DOHH2 (cell line): ENCODE data around the gene C5orf58.

Source experiments
- H3F3A ChIP-seq: fragments of 200-600 bp; sonication (generic), shearing (Covaris generic); 2 replicates; pipeline ENCODE4 v1.6.0; 2016; ENCODE audit warnings: antibody characterized with exemption, mild to moderate bottlenecking; ENCODE audit not compliant: control insufficient read depth, insufficient read depth
- H3K27ac ChIP-seq: fragments of 200-600 bp; sonication (generic); 2 replicates; pipeline ENCODE4 v1.5.1; 2014; ENCODE audit warnings: low read depth, mild to moderate bottlenecking, low read length, moderate library complexity
- H3K27me3 ChIP-seq: fragments of 200-600 bp; sonication (generic); 2 replicates; pipeline ENCODE4 v1.6.1; 2014; ENCODE audit warnings: mild to moderate bottlenecking, low read length, mixed read lengths; ENCODE audit not compliant: control insufficient read depth
- H3K36me3 ChIP-seq: fragments of 200-600 bp; sonication (generic); 2 replicates; pipeline ENCODE4 v1.6.1; 2014; ENCODE audit warnings: mild to moderate bottlenecking, low read length, moderate library complexity, mixed read lengths; ENCODE audit not compliant: control insufficient read depth
- H3K4me1 ChIP-seq: fragments of 200-600 bp; sonication (generic); 2 replicates; pipeline ENCODE4 v1.6.1; 2014; ENCODE audit warnings: mild to moderate bottlenecking, low read length, mixed read lengths; ENCODE audit not compliant: control insufficient read depth
- H3K4me2 ChIP-seq: fragments of 200-600 bp; sonication (generic); 2 replicates; pipeline ENCODE4 v1.6.0; 2014; ENCODE audit warnings: mild to moderate bottlenecking, low read length, moderate library complexity
- H3K4me3 ChIP-seq: fragments of 200-600 bp; sonication (generic); 2 replicates; pipeline ENCODE4 v1.5.1; 2014; ENCODE audit warnings: mild to moderate bottlenecking, low read length, mixed read lengths
- H3K79me2 ChIP-seq: fragments of 200-600 bp; sonication (generic); 2 replicates; pipeline ENCODE4 v1.6.1; 2014; ENCODE audit warnings: mild to moderate bottlenecking, low read length, mixed read lengths; ENCODE audit not compliant: control insufficient read depth
- H3K9me2 ChIP-seq: fragments of 200-600 bp; sonication (generic); replicated peaks from 2 replicates; pipeline ENCODE4 v1.6.1; 2014; ENCODE audit warnings: mild to moderate bottlenecking, low read length, mixed read lengths; ENCODE audit not compliant: control insufficient read depth
- H3K9me3 ChIP-seq: fragments of 200-600 bp; sonication (generic); 2 replicates; pipeline ENCODE4 v1.6.1; 2014; ENCODE audit warnings: antibody characterized with exemption, low read length, mixed read lengths; ENCODE audit not compliant: control insufficient read depth, insufficient read depth
- H4K20me1 ChIP-seq: fragments of 200-600 bp; sonication (generic); 2 replicates; pipeline ENCODE4 v1.6.0; 2014; ENCODE audit warnings: low read depth, mild to moderate bottlenecking, antibody characterized with exemption, low read length, moderate library complexity; ENCODE audit not compliant: control insufficient read depth, insufficient read depth
- CTCF ChIP-seq: fragments of 200-600 bp; sonication (generic); IDR thresholded peaks from one replicate; pipeline ENCODE4 v1.5.1; 2014; ENCODE audit warnings: antibody characterized with exemption, mild to moderate bottlenecking, low read depth, low read length; ENCODE audit not compliant: poor library complexity, severe bottlenecking
- EZH2phosphoT487 ChIP-seq: fragments of 200-600 bp; sonication (generic); IDR thresholded peaks from 2 replicates; pipeline ENCODE4 v1.6.1; 2017; ENCODE audit warnings: borderline replicate concordance, mild to moderate bottlenecking, antibody characterized with exemption, low read length, moderate library complexity, mixed read lengths

C5orf58 gene

DNA sequence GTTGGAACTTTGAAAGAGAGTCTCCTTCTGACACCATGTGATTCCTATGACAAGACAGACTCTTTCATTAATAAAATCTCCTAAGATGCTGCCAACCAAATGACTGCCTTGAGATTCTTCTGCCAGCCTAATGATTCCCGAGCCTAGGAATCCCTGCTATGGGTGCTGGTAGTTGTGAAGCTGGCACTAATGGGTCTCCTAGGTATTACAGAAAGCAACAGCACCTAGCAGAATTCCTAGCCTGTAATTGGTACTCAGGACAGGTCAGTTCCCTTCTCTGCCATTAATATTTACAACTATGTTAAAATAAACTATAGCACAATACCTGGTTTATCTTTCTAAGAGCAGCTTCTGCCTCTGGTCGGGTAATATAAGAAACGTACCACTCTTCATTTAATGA lies 19.3 kb downstream of the C5orf58 start:
- H3K9me3 ChIP-seq, result no peaks in the 10 kb centered on the region
- TF ChIP-seq EZH2phosphoT487 (no peak), CTCF (no peak)
- H3K79me2 ChIP-seq, result no peaks in the 10 kb centered on the region
- H3K27ac ChIP-seq, result no peak overlapping the region
- H4K20me1 ChIP-seq, result no peaks in the 10 kb centered on the region
- no peaks in the 10 kb centered on the region for H3K36me3 ChIP-seq
- no peaks in the 10 kb centered on the region for H3F3A ChIP-seq
- no peak overlapping the region for H3K4me2 ChIP-seq
- no peaks in the 10 kb centered on the region for H3K9me2 ChIP-seq
- H3K27me3 ChIP-seq, result peaks cover 37% of the 10 kb centered on the region
- H3K4me3 ChIP-seq, result no peak overlapping the region
- H3K4me1 ChIP-seq, result peaks cover 4% of the 10 kb centered on the region; the same call in 1 of the 2 replicates

- Histone ChIP-seq H3F3A (no peaks in the 10 kb centered on the region), H3K4me2 (no peak overlapping the region), H3K4me1 (peaks cover 4% of the 10 kb centered on the region; the same call in 1 of the 2 replicates), H3K27me3 (peaks cover 30% of the 10 kb centered on the region), H3K36me3 (no peaks in the 10 kb centered on the region), H4K20me1 (no peaks in the 10 kb centered on the region), H3K4me3 (no peak overlapping the region), H3K79me2 (no peaks in the 10 kb centered on the region), H3K27ac (no peak overlapping the region), H3K9me2 (no peaks in the 10 kb centered on the region), H3K9me3 (no peaks in the 10 kb centered on the region)
- TF ChIP-seq EZH2phosphoT487 (no peak), CTCF (no peak)
Observed at GRCh38 chr5:170252720-170253350, 20.1 kb downstream of the C5orf58 start.

DNA sequence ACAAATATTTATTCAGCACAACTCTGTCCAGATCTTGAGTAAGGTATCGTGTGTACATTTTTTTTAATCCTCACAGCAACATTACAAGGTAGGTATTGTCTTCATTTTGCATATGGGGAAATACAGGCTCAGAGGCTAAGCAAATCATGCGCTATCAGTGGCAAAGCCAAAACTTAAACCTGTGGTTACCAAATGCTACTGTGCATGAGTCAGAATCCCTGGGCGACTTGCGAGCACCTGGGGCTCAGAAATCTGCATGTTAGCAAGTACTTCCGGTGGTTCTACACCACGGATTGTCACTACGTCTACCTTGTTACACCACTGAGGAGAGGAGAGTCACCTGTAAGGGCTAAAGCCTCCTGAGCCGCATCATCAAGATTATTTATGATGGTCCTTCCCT lies 21.3 kb downstream of the C5orf58 start:
- H3K27ac ChIP-seq, result no peak overlapping the region
- H3K4me3 ChIP-seq, result no peak overlapping the region
- H3K79me2 ChIP-seq, result no peaks in the 10 kb centered on the region
- TF ChIP-seq EZH2phosphoT487, result no peak
- no peak for TF ChIP-seq CTCF
- H3K9me2 ChIP-seq, result no peaks in the 10 kb centered on the region
- H3K9me3 ChIP-seq, result no peaks in the 10 kb centered on the region
- no peaks in the 10 kb centered on the region for H4K20me1 ChIP-seq
- H3K27me3 ChIP-seq, result peaks cover 23% of the 10 kb centered on the region
- H3F3A ChIP-seq, result no peaks in the 10 kb centered on the region
- H3K4me2 ChIP-seq, result no peak overlapping the region
- H3K36me3 ChIP-seq, result no peaks in the 10 kb centered on the region
- H3K4me1 ChIP-seq, result peaks cover 4% of the 10 kb centered on the region; the same call in 1 of the 2 replicates
